Right renal pelvis (tissue), 4 donors: ENCODE data around the gene MYH14. TPM values are rescaled to one million over a fixed set of nuclear protein-coding genes. Genes with fewer than 3 reads are reported as not detected.
"Not testable (repeated sequence)": the region's sequence is repeated elsewhere in the genome, so short reads cannot be mapped to it uniquely, and the experiment has no call there.

Source experiments
- DNase-seq, 4 donors: peaks; one replicate each; pipeline ENCODE4 v3.0.0-alpha.2; 2013; ENCODE audit warnings: low read depth in 4 of 4, low spot score in 3 of 4, missing footprints in 1 of 4
- polyA plus RNA-seq, 4 donors: library from polyadenylated mRNA; unstranded; fragments of 120-200 nt; gene quantifications; one replicate each; pipeline ENCODE4 v1.2.1, GENCODE V29; 2013; ENCODE audit not compliant: insufficient read length in 4 of 4

Gene MYH14
- polyA plus RNA-seq, 4 donors = 20.2 to 31.6 (median 21.9) TPM

- no peak for DNase-seq
Observed at GRCh38 chr19:50222691-50223438, 19.4 kb downstream of the MYH14 start.

- no peak for DNase-seq
Observed at GRCh38 chr19:50223439-50223716, 20.0 kb downstream of the MYH14 start.

GRCh38 chr19:50224986-50225747, 21.7 kb downstream of the MYH14 start:
- DNase-seq = no peak

- no peak for DNase-seq
Observed at GRCh38 chr19:50226536-50226935, 23.1 kb downstream of the MYH14 start.

- DNase-seq = not testable (repeated sequence)
Observed at GRCh38 chr19:50228153-50228552, 24.7 kb downstream of the MYH14 start.

- DNase-seq = no peak
Observed at GRCh38 chr19:50230379-50231351, 27.2 kb downstream of the MYH14 start.

GRCh38 chr19:50231417-50231816, 28.0 kb downstream of the MYH14 start:
- DNase-seq = not testable (repeated sequence)

GRCh38 chr19:50231821-50232220, 28.4 kb downstream of the MYH14 start:
- DNase-seq = no peak

GRCh38 chr19:50232600-50232999, 29.2 kb downstream of the MYH14 start:
- no peak for DNase-seq

GRCh38 chr19:50233308-50233910, 30.0 kb downstream of the MYH14 start:
- no peak for DNase-seq

- not testable (repeated sequence) for DNase-seq
Observed at GRCh38 chr19:50237493-50237892, 34.1 kb downstream of the MYH14 start.

- DNase-seq = no peak
Observed at GRCh38 chr19:50238043-50238442, 34.6 kb downstream of the MYH14 start.

GRCh38 chr19:50239921-50240590, 36.6 kb downstream of the MYH14 start:
- no peak for DNase-seq

- DNase-seq = no peak
Observed at GRCh38 chr19:50242581-50242980, 39.2 kb downstream of the MYH14 start.

GRCh38 chr19:50244695-50245094, 41.3 kb downstream of the MYH14 start:
- DNase-seq = no peak

- DNase-seq = no peak
Observed at GRCh38 chr19:50248413-50248812, 45.0 kb downstream of the MYH14 start.

GRCh38 chr19:50248826-50249225, 45.4 kb downstream of the MYH14 start:
- no peak for DNase-seq

- DNase-seq = no peak
Observed at GRCh38 chr19:50249636-50250035, 46.2 kb downstream of the MYH14 start.

GRCh38 chr19:50250450-50251136, 47.2 kb downstream of the MYH14 start:
- no peak for DNase-seq
